Activated CD4-positive, alpha-beta T cell treated with anti-CD3 and anti-CD28 coated beads for 24 hours (primary cell): ENCODE measurements around the gene UTF1.

Source experiments
- DNase-seq, 2 donors: peaks; one replicate each; pipeline ENCODE4 v3.0.0-alpha.2; 2020; ENCODE audit warnings: low read depth in 2 of 2

Gene UTF1

GRCh38 chr10:133196936-133197758 is 32.9 kb upstream of the UTF1 start:
- no peak for DNase-seq

- DNase-seq = no peak
Measured at GRCh38 chr10:133197786-133198185, 32.2 kb upstream of the UTF1 start.

GRCh38 chr10:133198206-133198605 is 31.8 kb upstream of the UTF1 start:
- no peak for DNase-seq

- no peak for DNase-seq
Measured at GRCh38 chr10:133198621-133199487, 31.2 kb upstream of the UTF1 start.

GRCh38 chr10:133199488-133199885 is 30.5 kb upstream of the UTF1 start:
- DNase-seq = no peak

- no peak for DNase-seq
Measured at GRCh38 chr10:133199992-133200611, 29.9 kb upstream of the UTF1 start.

GRCh38 chr10:133200621-133201031 is 29.4 kb upstream of the UTF1 start:
- DNase-seq = no peak

GRCh38 chr10:133201151-133201947 is 28.7 kb upstream of the UTF1 start:
- DNase-seq = no peak

- no peak for DNase-seq
Measured at GRCh38 chr10:133201948-133202725, 27.9 kb upstream of the UTF1 start.

- DNase-seq = no peak
Measured at GRCh38 chr10:133202778-133203651, 27.0 kb upstream of the UTF1 start.

GRCh38 chr10:133203652-133204195 is 26.3 kb upstream of the UTF1 start:
- DNase-seq = no peak

- DNase-seq = no peak
Measured at GRCh38 chr10:133204226-133205015, 25.6 kb upstream of the UTF1 start.

GRCh38 chr10:133205146-133205545 is 24.9 kb upstream of the UTF1 start:
- no peak for DNase-seq

GRCh38 chr10:133206356-133207040 is 23.5 kb upstream of the UTF1 start:
- no peak for DNase-seq

- no peak for DNase-seq
Measured at GRCh38 chr10:133207041-133207600, 22.9 kb upstream of the UTF1 start.

- DNase-seq = no peak
Measured at GRCh38 chr10:133207627-133208026, 22.4 kb upstream of the UTF1 start.

GRCh38 chr10:133208466-133208865 is 21.6 kb upstream of the UTF1 start:
- DNase-seq = no peak

- DNase-seq = no peak
Measured at GRCh38 chr10:133209117-133209516, 20.9 kb upstream of the UTF1 start.
